Uterus (tissue), 4 donors: ENCODE data around the gene ATP13A2. TPM values are rescaled to one million over a fixed set of nuclear protein-coding genes. Genes with fewer than 3 reads are reported as not detected.

ENCODE experiments used
- DNase-seq, 2 donors: peaks; one replicate each; pipeline ENCODE4 v3.0.0-alpha.2; 2019 to 2020
- H3K27ac ChIP-seq, 2 donors: fragments of 200-600 bp; sonication (generic); 1 replicate in 1 of 2; 2 replicates in 1 of 2; pipeline ENCODE4 v1.5.1; 2016 to 2018
- H3K27me3 ChIP-seq, 2 donors: fragments of 200-600 bp; sonication (generic); one replicate each; pipeline ENCODE4 v1.5.1; 2018 to 2019; ENCODE audit warnings: control low read depth in 1 of 2
- H3K36me3 ChIP-seq, 2 donors: fragments of 200-600 bp; sonication (generic); one replicate each; pipeline ENCODE4 v1.5.1; 2019; ENCODE audit warnings: control low read depth in 1 of 2
- H3K4me1 ChIP-seq, 2 donors: fragments of 200-600 bp; sonication (generic); one replicate each; pipeline ENCODE4 v1.5.1; 2018 to 2019; ENCODE audit warnings: control low read depth in 1 of 2
- H3K4me3 ChIP-seq, 2 donors: fragments of 200-600 bp; sonication (generic); 1 replicate in 1 of 2; 2 replicates in 1 of 2; pipeline ENCODE4 v1.5.1; 2018 to 2019; ENCODE audit warnings: mild to moderate bottlenecking in 1 of 2
- H3K9me3 ChIP-seq, 2 donors: fragments of 200-600 bp; sonication (generic); one replicate each; pipeline ENCODE4 v1.5.1; 2019; ENCODE audit warnings: control low read depth in 1 of 2
- POLR2A ChIP-seq, 2 donors: fragments of 450-650 bp; IDR thresholded peaks; one replicate each; pipeline ENCODE4 v1.6.1; 2016; ENCODE audit warnings: antibody characterized with exemption in 2 of 2, mild to moderate bottlenecking in 1 of 2, moderate library complexity in 1 of 2
- intact Hi-C: fragments of 100-400 bp; cut with DNase I; formaldehyde crosslinking; loops from one replicate; pipeline ENCODE4 v1.15.1; 2023; ENCODE audit warnings: low total_unique reads
- total RNA-seq, 4 donors: library from RNA; depleted of rRNA in 3 of 4; stranded (reverse); fragments of >200 nt in 3 of 4; gene quantifications; one replicate each; pipeline versions ENCODE4 v1.1.0 to v1.2.4, GENCODE V29; 2014 to 2023
- TF ChIP-seq, protein P1 (sequence below), 4 experiments: fragments of 200-600 bp in 2 of 4; fragments of 450-650 bp in 2 of 4; sonication (generic) in 2 of 4; IDR thresholded peaks; one replicate each; pipeline ENCODE4 v1.5.1; 2016 to 2019; ENCODE audit warnings: antibody characterized with exemption in 4 of 4, mild to moderate bottlenecking in 2 of 4, moderate library complexity in 1 of 4
- donor health status: DM: yes; HTN: yes; CAD: no.

ATP13A2 gene
- total RNA-seq, 4 donors from 2014 or later, result 8.5 to 31.4 (median 19.7) TPM

DNA sequence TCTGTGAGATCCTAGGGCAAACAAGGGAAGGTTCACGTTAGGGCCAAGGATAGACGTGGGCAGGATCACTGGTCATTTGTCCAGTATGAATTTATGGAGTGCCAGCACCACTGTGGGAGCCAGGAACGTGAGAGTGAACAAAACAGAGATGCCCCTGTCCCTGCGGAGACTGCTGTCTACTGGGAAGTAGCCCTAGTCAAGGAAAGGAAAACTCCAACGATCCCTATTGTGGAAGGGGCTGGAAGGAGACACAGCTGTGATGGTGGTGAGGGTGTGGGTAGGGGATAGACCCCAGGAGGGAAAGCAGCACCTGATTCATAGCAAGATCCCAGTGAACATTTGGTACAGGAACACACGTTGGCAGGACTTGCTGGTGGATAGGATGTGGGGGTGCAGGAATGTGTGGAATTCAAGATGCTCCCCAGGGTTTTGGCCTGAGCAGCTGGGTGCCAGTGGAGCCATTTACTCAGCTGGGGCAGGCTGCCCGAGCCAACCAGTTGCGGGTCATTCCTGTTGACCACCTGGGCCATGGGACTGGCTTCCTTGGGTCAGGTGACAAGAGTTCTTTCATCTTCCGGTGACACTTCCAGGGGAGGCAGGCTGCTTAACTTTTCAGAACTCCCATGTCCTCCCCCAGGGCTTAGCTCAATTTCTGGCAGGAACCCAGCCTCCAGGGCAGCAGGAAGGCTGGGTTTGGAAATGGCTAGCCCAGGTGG is 1.2 kb upstream of the ATP13A2 start:
- no peaks in the 10 kb centered on the region for H3K27me3 ChIP-seq
- no peaks in the 10 kb centered on the region for H3K9me3 ChIP-seq
- DNase-seq, result no peak
- H3K4me1 ChIP-seq, result peaks cover 0 to 18% of the 10 kb centered on the region in 2 donors
- no peak overlapping the region for H3K27ac ChIP-seq
- intact Hi-C loops, result no loop called here
- H3K36me3 ChIP-seq, result no peaks in the 10 kb centered on the region
- no peak overlapping the region for H3K4me3 ChIP-seq
- TF ChIP-seq POLR2A (IDR thresholded peaks at IDR 0.05), result no peak
- TF ChIP-seq, protein P1, sequence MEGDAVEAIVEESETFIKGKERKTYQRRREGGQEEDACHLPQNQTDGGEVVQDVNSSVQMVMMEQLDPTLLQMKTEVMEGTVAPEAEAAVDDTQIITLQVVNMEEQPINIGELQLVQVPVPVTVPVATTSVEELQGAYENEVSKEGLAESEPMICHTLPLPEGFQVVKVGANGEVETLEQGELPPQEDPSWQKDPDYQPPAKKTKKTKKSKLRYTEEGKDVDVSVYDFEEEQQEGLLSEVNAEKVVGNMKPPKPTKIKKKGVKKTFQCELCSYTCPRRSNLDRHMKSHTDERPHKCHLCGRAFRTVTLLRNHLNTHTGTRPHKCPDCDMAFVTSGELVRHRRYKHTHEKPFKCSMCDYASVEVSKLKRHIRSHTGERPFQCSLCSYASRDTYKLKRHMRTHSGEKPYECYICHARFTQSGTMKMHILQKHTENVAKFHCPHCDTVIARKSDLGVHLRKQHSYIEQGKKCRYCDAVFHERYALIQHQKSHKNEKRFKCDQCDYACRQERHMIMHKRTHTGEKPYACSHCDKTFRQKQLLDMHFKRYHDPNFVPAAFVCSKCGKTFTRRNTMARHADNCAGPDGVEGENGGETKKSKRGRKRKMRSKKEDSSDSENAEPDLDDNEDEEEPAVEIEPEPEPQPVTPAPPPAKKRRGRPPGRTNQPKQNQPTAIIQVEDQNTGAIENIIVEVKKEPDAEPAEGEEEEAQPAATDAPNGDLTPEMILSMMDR (IDR thresholded peaks at IDR 0.05), result no peak

DNA sequence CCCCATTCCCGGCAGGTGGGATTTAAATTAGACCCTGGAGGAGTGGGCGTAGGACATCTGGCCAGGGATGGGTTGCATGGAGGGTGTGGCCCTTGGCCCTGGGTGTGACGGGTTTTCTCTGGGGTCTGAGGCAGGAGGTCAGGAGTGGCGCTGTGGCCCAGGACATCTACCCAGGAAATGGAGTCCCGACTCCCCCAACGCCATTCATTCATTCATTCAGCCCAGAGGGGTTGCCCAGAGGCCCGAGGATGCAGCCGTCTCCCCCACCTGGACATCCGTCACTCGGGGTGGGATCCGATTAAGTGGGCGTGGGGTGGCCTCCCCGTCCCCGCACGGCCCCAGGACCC is 663 bp downstream of the ATP13A2 start:
- no peak for TF ChIP-seq POLR2A (IDR thresholded peaks at IDR 0.05)
- TF ChIP-seq, protein P1 (IDR thresholded peaks at IDR 0.05), result no peak
- Histone ChIP-seq H3K4me1 (peaks cover 0 to 18% of the 10 kb centered on the region in 2 donors), H3K36me3 (no peaks in the 10 kb centered on the region), H3K9me3 (no peaks in the 10 kb centered on the region), H3K27me3 (no peaks in the 10 kb centered on the region), H3K4me3 (peak overlapping the region; percentile 72 to 74), H3K27ac (peak overlapping the region; percentile 47 to 61)
- intact Hi-C loops, result no loop called here
- DNase-seq, result no peak

DNA sequence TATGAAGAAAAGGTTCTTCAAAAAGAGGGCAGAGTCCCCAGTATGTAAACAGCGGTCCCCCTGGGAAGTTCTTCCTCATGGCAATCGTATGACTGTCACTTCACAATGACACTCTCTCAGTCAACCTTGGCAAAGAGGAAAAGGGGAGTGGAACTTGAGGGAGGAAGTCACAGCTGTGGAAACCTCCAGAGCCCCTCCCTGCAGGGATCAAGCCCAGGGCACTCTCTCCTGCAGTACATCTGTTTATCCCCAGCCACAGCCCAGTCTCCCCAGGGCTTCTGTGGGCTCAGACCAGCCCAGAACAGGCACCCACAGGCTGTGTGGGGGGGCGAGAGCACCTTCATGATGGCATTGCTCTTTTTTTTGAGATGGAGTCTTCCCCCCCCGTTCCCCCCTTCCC is 2.0 kb downstream of the ATP13A2 start:
- no peak for TF ChIP-seq POLR2A (IDR thresholded peaks at IDR 0.05)
- TF ChIP-seq, protein P1 (IDR thresholded peaks at IDR 0.05), result no peak
- Histone ChIP-seq H3K4me3 (no peak overlapping the region), H3K9me3 (no peaks in the 10 kb centered on the region), H3K36me3 (no peaks in the 10 kb centered on the region), H3K4me1 (peaks cover 0 to 18% of the 10 kb centered on the region in 2 donors), H3K27me3 (no peaks in the 10 kb centered on the region), H3K27ac (no peak overlapping the region)
- intact Hi-C loops, result no loop called here
- no peak for DNase-seq

DNA sequence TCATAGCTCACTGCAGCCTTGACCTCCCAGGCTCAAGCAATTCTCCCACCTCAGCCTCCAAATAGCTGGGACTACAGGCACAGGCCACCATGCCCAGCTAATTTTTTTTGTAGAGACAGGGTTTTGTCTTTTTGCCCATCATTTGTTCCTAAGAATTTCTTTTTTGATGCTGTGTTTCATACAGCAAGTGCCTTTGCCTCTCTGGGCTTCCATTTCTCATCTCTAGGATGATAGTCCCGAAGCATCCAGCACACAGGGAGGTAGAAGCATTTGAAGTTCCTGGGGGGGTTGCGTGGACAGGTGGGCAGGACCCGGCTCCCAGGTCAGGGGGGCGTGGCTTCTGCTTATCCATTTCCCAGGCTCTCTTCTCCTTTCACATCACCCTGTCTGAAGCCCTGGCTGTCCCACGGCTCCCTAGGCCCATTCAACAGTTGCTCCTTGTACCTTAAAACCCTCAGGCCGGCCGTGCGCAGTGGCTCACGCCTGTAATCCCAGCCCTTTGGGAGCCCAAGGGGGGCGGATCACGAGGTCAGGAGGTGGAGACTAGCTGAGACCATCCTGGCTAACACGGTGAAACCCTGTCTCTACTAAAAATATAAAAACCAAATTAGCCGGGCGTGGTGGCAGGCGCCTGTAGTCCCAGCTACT is 3.4 kb downstream of the ATP13A2 start:
- H3K4me1 ChIP-seq, result peaks cover 0 to 18% of the 10 kb centered on the region in 2 donors
- no peaks in the 10 kb centered on the region for H3K9me3 ChIP-seq
- no peak overlapping the region for H3K27ac ChIP-seq
- intact Hi-C loops, result no loop called here
- no peak overlapping the region for H3K4me3 ChIP-seq
- no peaks in the 10 kb centered on the region for H3K27me3 ChIP-seq
- TF ChIP-seq POLR2A (IDR thresholded peaks at IDR 0.05), result no peak
- TF ChIP-seq, protein P1 (IDR thresholded peaks at IDR 0.05), result no peak
- no peak for DNase-seq
- no peaks in the 10 kb centered on the region for H3K36me3 ChIP-seq

DNA sequence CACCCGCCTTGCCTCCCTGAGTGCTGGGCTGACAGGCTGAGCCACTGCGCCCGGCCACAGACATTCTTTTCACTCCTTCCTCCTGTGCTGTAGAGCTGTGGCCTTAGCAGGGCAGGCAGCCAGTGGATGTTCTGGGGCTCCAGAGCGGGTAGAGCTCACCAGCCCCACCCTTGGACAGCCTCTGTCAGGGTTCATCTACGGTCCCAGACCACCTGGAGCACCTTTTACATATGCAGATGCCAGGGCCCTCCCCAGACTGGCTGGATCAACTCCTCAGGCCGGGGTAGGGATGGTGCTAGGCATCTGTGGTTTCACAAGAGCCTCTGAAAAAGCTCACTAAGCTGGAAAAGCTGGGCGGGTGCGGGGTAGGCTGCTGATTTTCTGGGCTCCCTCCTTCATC is 4.6 kb downstream of the ATP13A2 start:
- intact Hi-C loops, result no loop called here
- TF ChIP-seq POLR2A (IDR thresholded peaks at IDR 0.05), result no peak
- TF ChIP-seq, protein P1 (IDR thresholded peaks at IDR 0.05), result no peak
- Histone ChIP-seq H3K9me3 (no peaks in the 10 kb centered on the region), H3K27me3 (no peaks in the 10 kb centered on the region), H3K27ac (no peak overlapping the region), H3K4me3 (no peak overlapping the region), H3K36me3 (no peaks in the 10 kb centered on the region), H3K4me1 (peaks cover 0 to 14% of the 10 kb centered on the region in 2 donors)
- DNase-seq, result no peak
